Myocyte (in vitro differentiated cells): ENCODE results near the gene PPM1L. TPM values are rescaled to one million over a fixed set of nuclear protein-coding genes. Genes with fewer than 3 reads are reported as not detected.
"Not testable (repeated sequence)": the region's sequence is repeated elsewhere in the genome, so short reads cannot be mapped to it uniquely, and the experiment has no call there.

ENCODE experiments used
- DNase-seq: peaks from one replicate; pipeline ENCODE4 v3.0.0-alpha.2; 2012; ENCODE audit warnings: low read depth
- total RNA-seq: library from RNA; depleted of rRNA; stranded (reverse); fragments of >200 nt; gene quantifications from 2 replicates; pipeline ENCODE4 v1.2.3, GENCODE V29; 2014

The PPM1L gene
- total RNA-seq, 1 donor from 2014 or later, result 4.0 TPM

DNA sequence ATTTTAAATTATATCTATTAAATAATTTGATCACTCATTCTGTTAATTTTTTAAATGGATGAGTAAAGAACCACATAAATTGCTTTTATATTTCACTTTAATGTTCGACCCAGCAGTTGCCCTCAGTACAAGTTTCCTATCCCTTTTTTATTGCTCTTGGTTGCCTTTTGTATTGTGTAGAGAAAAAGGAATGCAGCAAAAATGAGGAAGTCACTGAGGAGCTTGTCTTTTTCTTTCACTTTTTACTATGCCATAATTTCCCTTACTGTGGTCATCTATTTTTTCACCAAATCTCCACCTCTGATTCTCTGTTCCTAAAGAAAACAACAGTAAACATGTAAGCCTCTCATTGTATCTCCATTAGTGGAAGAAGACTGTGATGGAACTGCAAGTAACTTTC is 226.5 kb downstream of the PPM1L start:
- no peak for DNase-seq

DNA sequence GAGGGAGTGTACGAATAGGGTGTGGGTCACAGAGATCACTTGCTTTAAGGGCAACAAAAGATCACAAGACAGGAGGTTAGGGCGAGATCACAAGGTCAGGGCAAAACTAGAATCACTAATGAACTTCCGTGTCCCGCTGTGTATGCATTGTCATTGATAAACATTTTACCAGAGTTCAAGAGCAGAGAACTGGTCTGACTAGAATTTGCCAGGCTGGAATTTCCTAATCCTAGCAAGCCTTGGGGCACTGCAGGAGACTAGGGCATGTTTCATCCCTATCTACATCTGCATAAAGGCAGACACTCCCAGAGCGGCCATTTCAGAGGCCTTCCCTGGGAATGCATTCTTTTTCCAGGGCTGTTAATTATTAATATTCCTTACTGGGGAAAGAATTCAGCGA is 227.9 kb downstream of the PPM1L start:
- not testable (repeated sequence) for DNase-seq

DNA sequence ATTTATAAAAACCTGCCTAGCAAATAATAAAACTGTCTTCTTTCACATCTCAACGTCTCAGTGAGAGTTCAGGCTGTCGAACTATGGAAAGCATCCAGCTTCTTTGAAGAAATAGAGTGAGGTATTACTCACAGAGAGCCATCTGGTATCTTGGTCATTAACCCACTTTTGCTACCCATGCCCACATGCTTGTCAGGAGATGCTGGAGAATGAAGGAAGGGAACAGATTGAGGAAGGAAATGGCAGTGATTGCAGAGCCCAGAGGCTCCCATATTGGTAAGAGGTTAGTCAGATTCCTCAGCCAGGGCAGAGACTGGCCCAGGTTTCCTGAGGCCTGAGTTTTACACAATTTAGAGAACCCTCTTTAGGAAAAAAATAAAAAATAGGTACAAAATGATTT is 230.0 kb downstream of the PPM1L start:
- DNase-seq, result no peak

DNA sequence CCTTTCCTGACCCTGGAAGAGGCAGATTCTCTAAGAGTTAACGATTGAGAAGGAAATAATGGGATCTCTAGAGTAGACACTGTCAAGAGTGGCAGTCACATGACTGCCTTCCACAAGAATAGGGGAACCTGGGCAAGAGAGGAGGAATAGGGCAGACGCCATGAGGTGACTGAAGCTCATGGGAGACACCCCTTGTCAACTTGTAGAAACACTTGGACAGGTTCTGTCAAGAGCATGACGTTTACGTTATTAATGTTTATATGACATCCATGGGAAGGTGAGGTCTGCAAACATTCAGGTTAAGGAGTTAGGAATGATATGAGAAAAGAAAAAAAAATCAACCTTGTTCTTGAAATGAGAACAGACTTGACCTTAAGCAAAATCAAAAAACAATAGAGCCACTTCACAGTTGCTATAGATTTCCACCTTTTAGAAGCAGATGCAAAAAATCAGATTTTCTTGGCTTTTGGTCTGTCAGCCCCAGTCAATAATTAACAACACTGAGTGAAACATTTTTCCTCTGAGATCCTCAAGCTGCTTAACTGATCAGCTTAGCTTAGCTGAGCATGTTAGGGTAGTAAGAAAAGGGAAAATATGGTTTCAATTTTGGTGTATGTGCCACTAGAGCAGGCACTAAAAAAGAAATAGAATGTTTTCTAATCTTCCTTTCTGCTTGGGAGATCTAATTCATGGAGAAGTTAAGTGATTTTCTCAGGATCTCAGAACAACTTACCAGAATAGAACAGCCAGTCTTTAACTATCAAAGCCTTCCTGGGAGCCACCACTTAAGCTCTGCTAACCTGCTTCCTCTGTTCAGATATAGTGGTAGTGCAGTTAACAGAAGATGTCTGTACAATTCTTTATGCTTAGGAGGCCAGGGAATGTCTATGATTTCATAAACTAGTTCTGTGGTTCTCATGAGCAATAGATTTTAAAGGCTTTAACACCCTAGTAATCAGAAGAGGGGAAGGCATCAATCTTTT is 232.2 kb downstream of the PPM1L start:
- no peak for DNase-seq

DNA sequence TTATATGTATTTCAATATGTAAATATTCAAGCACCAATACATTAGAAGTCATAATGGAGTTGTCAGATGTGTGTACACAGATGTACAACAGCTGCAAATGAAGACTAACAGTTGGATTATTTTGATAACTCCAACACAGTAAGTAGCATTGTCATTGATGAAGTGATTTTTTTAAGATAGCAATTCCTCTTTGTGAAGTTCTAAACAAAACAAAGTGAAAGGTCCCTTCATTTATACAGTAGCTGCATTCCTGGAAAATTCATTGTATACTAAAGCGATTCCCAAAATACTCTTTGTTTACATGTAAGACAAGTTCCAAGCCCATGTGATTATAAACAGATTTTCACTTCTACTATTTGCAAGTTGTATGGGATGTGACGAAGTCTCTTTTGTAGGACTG is 234.4 kb downstream of the PPM1L start:
- DNase-seq, result no peak

- DNase-seq, result no peak
Observed at GRCh38 chr3:160992712-160993111, 236.7 kb downstream of the PPM1L start.

GRCh38 chr3:160996811-160997210 is 240.8 kb downstream of the PPM1L start:
- DNase-seq, result no peak

DNA sequence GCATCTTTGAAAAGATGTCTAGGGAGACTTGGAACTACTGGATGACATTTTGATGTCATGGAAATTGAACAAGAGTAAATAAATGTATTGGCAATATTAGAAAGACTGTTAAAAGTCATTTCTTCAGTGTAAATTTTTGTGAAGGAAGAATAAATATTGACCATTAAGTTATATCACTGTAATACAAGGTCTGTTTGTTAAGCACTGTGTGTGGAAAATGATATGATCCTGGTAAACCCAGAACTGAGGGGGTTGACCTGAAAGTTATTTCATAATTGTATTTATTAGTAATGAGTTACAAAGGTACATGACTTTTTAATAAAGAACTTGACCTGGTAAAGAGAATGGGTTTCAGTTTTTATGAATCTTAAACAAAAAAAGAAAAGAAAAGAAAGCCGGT is 242.6 kb downstream of the PPM1L start:
- no peak for DNase-seq

DNA sequence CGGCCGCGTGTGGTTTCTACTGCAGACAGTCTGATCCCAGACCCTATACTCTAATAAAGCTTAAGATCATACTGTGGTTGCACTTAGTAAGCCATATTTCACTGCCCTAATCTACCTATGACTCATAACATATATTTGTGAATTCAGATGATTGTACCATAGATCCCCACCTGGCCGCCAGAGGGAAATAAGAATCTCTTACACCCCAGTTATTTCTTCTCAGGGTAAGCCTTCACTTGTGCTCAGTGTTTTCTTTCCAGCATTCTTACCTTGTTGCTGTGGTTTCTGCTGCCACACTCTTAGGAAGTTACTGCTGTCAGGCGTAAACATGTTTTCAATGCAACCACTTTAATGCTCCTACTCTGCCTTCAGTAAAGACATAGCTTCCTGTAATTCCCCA is 243.2 kb downstream of the PPM1L start:
- DNase-seq, result no peak

DNA sequence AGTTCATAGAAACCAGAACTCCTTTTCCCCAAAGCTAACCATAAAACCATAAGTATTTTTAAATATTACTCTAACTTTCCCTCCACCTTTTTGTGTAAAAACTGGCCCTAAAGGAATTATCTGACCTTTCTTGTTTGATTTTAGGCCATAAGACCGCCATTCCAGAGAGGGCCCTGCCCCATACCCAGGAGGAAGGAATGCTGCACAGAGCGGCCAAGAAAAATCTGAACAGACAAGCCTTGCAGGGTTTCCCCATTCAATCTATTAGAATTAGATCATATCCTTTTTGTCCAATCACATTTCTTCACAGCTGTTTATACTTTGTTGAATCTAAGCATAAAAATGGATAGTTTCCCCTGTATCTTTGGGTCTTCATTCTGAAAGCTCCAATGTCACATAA is 252.1 kb downstream of the PPM1L start:
- DNase-seq, result no peak

- not testable (repeated sequence) for DNase-seq
Observed at GRCh38 chr3:161010151-161010550, 254.1 kb downstream of the PPM1L start.

- DNase-seq, result no peak
Observed at GRCh38 chr3:161014843-161015749, 259.1 kb downstream of the PPM1L start.

GRCh38 chr3:161016417-161017313 is 260.6 kb downstream of the PPM1L start:
- no peak for DNase-seq

GRCh38 chr3:161017971-161018370 is 261.9 kb downstream of the PPM1L start:
- DNase-seq, result no peak

DNA sequence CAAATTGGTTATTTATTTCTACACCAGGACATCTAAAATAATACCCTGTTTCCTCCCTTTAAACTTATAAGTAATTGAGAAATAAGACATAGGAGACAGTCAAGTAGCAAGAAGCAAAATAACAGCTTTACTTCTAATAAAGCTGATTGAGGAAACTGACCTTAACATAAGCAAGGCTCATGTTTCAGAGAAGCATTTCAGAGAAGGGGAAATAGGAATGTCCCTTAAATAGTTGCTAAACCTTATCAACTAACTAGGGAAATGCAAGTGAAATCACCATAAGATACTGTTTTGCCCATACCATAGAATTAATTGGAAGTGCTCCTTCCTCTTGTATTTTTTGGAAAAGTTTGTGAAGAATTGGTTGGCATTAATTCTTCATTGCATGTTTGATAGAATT is 264.2 kb downstream of the PPM1L start:
- DNase-seq, result no peak

- no peak for DNase-seq
Observed at GRCh38 chr3:161025911-161026310, 269.9 kb downstream of the PPM1L start.

DNA sequence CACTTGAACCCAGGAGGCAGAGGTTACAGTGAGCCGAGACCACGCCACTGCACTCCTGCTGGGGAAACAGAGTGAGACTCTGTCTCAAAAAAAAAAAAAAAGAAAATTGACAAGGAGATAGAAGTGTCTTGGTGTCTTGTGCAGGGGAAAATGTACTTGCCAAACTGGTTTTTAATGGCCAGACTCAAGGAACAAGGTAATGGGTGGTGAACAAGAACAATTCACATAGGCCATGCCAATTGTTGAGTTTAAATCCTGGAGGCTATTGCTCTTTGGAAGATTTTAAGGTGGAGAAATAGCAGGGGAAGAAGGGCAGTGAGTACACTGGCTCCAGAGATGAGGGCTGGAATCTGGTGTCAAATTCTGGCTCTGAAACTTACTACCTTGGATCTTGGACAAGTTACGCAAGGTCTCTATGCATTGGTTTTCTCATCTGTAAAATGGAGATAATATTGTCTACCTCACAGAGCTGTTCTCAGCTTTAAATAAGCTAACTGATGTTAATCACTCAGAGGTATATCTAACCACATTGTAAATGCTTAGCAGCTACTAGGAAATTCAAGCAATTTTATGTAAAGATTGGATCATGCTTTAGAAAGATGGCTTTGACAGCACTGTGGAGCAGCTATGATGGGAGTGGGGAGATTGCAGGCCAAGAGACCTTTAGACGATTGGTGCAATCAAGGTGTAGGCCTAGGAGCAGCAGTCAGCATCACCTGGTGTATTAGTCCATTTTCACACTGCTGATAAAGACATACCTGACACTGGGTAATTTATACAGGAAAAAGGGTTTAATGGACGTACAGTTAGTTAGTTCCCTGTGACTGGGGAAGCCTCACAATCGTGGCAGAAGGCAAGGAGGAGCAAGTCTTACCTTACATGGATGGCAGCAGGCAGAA is 270.8 kb downstream of the PPM1L start:
- no peak for DNase-seq

GRCh38 chr3:161028555-161029153 is 272.6 kb downstream of the PPM1L start:
- no peak for DNase-seq

DNA sequence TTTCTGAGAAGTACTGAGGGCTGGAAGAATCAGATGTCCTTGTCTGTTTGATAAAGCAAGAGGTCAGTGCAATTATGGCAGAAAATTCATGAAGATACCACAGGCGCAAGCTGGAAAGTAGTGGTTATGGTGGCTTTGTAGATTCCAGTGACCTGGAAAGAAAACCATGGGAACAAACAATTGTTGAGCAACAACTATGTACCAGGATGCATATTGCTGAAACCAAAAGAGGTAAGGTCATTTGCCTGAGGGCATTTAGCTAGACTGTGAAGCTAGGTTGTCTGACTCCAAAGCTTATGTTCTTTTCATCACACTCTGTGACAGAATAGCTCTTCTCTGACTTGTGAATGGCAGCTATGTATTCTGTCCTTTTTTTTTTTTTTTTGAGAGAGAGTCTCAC is 275.1 kb downstream of the PPM1L start:
- DNase-seq, result no peak
